Lower leg skin (tissue), 3 donors: Measurements from ENCODE around the gene BCL2L11.

Experiments
- POLR2A ChIP-seq, 2 donors: fragments of 450-650 bp; IDR thresholded peaks; one replicate each; pipeline ENCODE4 v1.6.1; 2016 to 2017; ENCODE audit warnings: antibody characterized with exemption in 2 of 2, mild to moderate bottlenecking in 1 of 2, moderate library complexity in 1 of 2
- TF ChIP-seq, protein P1 (sequence below), 3 donors: fragments of 450-650 bp; IDR thresholded peaks; one replicate each; pipeline ENCODE4 v1.5.1; 2016; ENCODE audit warnings: antibody characterized with exemption in 3 of 3, mild to moderate bottlenecking in 3 of 3, moderate library complexity in 2 of 3

DNA sequence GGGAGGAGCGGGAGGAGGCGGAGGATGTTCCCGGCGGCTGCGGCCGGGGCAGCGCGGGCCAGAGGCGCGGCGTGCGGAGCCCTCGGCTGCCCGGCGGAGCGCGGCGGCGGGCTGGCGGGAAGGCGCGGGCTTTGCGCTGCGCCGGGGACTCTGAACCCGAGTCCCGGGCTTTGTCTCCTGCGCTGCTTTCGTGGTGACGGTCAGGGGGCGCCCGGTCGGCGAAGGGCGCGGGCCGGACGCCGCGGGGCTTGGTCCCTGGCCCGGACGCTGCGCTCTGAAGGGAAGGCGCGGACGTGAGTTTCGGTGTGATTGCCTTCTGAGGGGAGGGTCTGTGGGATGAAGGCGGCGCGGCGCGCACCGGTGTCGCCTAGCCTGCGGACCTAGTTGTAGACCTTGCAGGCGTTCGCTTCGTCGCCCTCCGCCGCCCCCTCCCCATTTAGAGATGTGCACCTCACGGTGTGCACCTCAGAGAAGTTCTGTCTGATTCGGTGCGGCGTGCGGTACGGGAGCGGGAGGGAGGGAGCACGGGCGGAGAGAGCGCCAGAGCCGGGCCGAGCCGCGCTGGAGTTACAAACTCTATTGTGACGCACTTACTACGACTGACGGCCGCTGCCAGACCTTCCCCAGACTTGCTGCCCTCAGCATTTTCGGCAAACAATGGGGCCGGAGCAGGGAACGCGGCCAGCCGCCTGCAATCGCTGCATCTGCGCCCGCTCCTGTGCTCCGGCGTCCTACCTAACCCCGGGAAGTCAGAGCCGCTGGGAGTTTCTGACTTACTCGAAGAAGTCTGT, 2.1 kb downstream of the BCL2L11 start:
- no peak for TF ChIP-seq POLR2A (IDR thresholded peaks at IDR 0.05)
- TF ChIP-seq, protein P1, sequence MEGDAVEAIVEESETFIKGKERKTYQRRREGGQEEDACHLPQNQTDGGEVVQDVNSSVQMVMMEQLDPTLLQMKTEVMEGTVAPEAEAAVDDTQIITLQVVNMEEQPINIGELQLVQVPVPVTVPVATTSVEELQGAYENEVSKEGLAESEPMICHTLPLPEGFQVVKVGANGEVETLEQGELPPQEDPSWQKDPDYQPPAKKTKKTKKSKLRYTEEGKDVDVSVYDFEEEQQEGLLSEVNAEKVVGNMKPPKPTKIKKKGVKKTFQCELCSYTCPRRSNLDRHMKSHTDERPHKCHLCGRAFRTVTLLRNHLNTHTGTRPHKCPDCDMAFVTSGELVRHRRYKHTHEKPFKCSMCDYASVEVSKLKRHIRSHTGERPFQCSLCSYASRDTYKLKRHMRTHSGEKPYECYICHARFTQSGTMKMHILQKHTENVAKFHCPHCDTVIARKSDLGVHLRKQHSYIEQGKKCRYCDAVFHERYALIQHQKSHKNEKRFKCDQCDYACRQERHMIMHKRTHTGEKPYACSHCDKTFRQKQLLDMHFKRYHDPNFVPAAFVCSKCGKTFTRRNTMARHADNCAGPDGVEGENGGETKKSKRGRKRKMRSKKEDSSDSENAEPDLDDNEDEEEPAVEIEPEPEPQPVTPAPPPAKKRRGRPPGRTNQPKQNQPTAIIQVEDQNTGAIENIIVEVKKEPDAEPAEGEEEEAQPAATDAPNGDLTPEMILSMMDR (IDR thresholded peaks at IDR 0.05): no peak
